ENCODE data around the gene LRRC27. TPM values are rescaled to one million over a fixed set of nuclear protein-coding genes. Genes with fewer than 3 reads are reported as not detected.

LRRC27 gene
- total and polyA plus RNA-seq, 2 donors (not counting 1 experiment from before 2014, with no cell fraction given) = 4.1 to 11.7 TPM

- no peak for TF ChIP-seq CTCF (conservative IDR thresholded peaks at IDR 0.05 in 1 of 2, IDR thresholded peaks at IDR 0.05 in 1 of 2; ENCODE audit: low read depth in 1 of 2, low read length in 2 of 2)
- TF ChIP-seq EZH2 (IDR thresholded peaks at IDR 0.05; ENCODE audit: low read length, missing control alignments) = no peak
- Histone ChIP-seq H3K36me3 (ENCODE audit: control insufficient read depth, insufficient read depth, low read length) (peaks cover 2% of the 10 kb centered on the region), H3K27ac (ENCODE audit: insufficient read depth, low read length) (no peak overlapping the region), H3K9ac (ENCODE audit: insufficient read depth, low read length) (no peak overlapping the region), H3K9me3 (ENCODE audit: control insufficient read depth, insufficient read depth, low read depth, low read length) (no peaks in the 10 kb centered on the region), H3K4me3 (replicated peaks in 1 of 4; ENCODE audit: control extremely low read depth in 1 of 4, insufficient read depth in 1 of 4, low read depth in 3 of 4, low read length in 4 of 4) (no peak overlapping the region), H3K4me1 (ENCODE audit: control insufficient read depth, extremely low read depth, insufficient read depth, low read length) (no peaks in the 10 kb centered on the region), H2AFZ (ENCODE audit: low read length) (no peak overlapping the region), H3K27me3 (ENCODE audit: control insufficient read depth, insufficient read depth, low read length) (no peaks in the 10 kb centered on the region), H3K4me2 (ENCODE audit: extremely low read depth, insufficient read depth, low read length) (no peak overlapping the region), H3K79me2 (ENCODE audit: control insufficient read depth, insufficient read depth, low read length) (no peaks in the 10 kb centered on the region), H4K20me1 (ENCODE audit: control insufficient read depth, extremely low read depth, insufficient read depth, low read length) (no peaks in the 10 kb centered on the region)
- no peak for DNase-seq (ENCODE audit: low read depth in 2 of 2)
Observed at GRCh38 chr10:132342553-132342952, 10.6 kb downstream of the LRRC27 start.

- Histone ChIP-seq H2AFZ (ENCODE audit: low read length) (no peak overlapping the region), H3K4me3 (replicated peaks in 1 of 4; ENCODE audit: control extremely low read depth in 1 of 4, insufficient read depth in 1 of 4, low read depth in 3 of 4, low read length in 4 of 4) (no peak overlapping the region), H4K20me1 (ENCODE audit: control insufficient read depth, extremely low read depth, insufficient read depth, low read length) (no peaks in the 10 kb centered on the region), H3K27ac (ENCODE audit: insufficient read depth, low read length) (no peak overlapping the region), H3K4me1 (ENCODE audit: control insufficient read depth, extremely low read depth, insufficient read depth, low read length) (no peaks in the 10 kb centered on the region), H3K9me3 (ENCODE audit: control insufficient read depth, insufficient read depth, low read depth, low read length) (no peaks in the 10 kb centered on the region), H3K27me3 (ENCODE audit: control insufficient read depth, insufficient read depth, low read length) (no peaks in the 10 kb centered on the region), H3K36me3 (ENCODE audit: control insufficient read depth, insufficient read depth, low read length) (peaks cover 2% of the 10 kb centered on the region), H3K9ac (ENCODE audit: insufficient read depth, low read length) (no peak overlapping the region), H3K4me2 (ENCODE audit: extremely low read depth, insufficient read depth, low read length) (no peak overlapping the region), H3K79me2 (ENCODE audit: control insufficient read depth, insufficient read depth, low read length) (no peaks in the 10 kb centered on the region)
- TF ChIP-seq EZH2 (IDR thresholded peaks at IDR 0.05; ENCODE audit: low read length, missing control alignments) (no peak), CTCF (conservative IDR thresholded peaks at IDR 0.05 in 1 of 2, IDR thresholded peaks at IDR 0.05 in 1 of 2; ENCODE audit: low read depth in 1 of 2, low read length in 2 of 2) (no peak)
- DNase-seq (ENCODE audit: low read depth in 2 of 2) = no peak
Observed at GRCh38 chr10:132344386-132344785, 12.4 kb downstream of the LRRC27 start.

- no peaks in the 10 kb centered on the region for H4K20me1 ChIP-seq (ENCODE audit: control insufficient read depth, extremely low read depth, insufficient read depth, low read length)
Observed at GRCh38 chr10:132345345-132345744, 13.4 kb downstream of the LRRC27 start.

More at GRCh38 chr10:132345345-132345744, 13.4 kb downstream of the LRRC27 start:
- TF ChIP-seq CTCF (conservative IDR thresholded peaks at IDR 0.05 in 1 of 2, IDR thresholded peaks at IDR 0.05 in 1 of 2; ENCODE audit: low read depth in 1 of 2, low read length in 2 of 2) = no peak
- TF ChIP-seq EZH2 (IDR thresholded peaks at IDR 0.05; ENCODE audit: low read length, missing control alignments) = no peak
- Histone ChIP-seq H2AFZ (ENCODE audit: low read length) (no peak overlapping the region), H3K9ac (ENCODE audit: insufficient read depth, low read length) (no peak overlapping the region), H3K79me2 (ENCODE audit: control insufficient read depth, insufficient read depth, low read length) (no peaks in the 10 kb centered on the region), H3K36me3 (ENCODE audit: control insufficient read depth, insufficient read depth, low read length) (peaks cover 2% of the 10 kb centered on the region), H3K27me3 (ENCODE audit: control insufficient read depth, insufficient read depth, low read length) (no peaks in the 10 kb centered on the region), H3K27ac (ENCODE audit: insufficient read depth, low read length) (no peak overlapping the region), H3K4me1 (ENCODE audit: control insufficient read depth, extremely low read depth, insufficient read depth, low read length) (no peaks in the 10 kb centered on the region), H3K4me2 (ENCODE audit: extremely low read depth, insufficient read depth, low read length) (no peak overlapping the region), H3K9me3 (ENCODE audit: control insufficient read depth, insufficient read depth, low read depth, low read length) (no peaks in the 10 kb centered on the region), H3K4me3 (replicated peaks in 1 of 4; ENCODE audit: control extremely low read depth in 1 of 4, insufficient read depth in 1 of 4, low read depth in 3 of 4, low read length in 4 of 4) (no peak overlapping the region)
- DNase-seq (ENCODE audit: low read depth in 2 of 2) = no peak
